Measurements from ENCODE around the gene ABAT. TPM values are rescaled to one million over a fixed set of nuclear protein-coding genes. Genes with fewer than 3 reads are reported as not detected.
A peak's percentile ranks its signal among the peaks of the same experiment; 100 is the strongest.
"Not testable (repeated sequence)": the region's sequence is repeated elsewhere in the genome, so short reads cannot be mapped to it uniquely, and the experiment has no call there.

The ABAT gene
- total RNA-seq, 1 donor from 2014 or later: 2.6 TPM

DNA sequence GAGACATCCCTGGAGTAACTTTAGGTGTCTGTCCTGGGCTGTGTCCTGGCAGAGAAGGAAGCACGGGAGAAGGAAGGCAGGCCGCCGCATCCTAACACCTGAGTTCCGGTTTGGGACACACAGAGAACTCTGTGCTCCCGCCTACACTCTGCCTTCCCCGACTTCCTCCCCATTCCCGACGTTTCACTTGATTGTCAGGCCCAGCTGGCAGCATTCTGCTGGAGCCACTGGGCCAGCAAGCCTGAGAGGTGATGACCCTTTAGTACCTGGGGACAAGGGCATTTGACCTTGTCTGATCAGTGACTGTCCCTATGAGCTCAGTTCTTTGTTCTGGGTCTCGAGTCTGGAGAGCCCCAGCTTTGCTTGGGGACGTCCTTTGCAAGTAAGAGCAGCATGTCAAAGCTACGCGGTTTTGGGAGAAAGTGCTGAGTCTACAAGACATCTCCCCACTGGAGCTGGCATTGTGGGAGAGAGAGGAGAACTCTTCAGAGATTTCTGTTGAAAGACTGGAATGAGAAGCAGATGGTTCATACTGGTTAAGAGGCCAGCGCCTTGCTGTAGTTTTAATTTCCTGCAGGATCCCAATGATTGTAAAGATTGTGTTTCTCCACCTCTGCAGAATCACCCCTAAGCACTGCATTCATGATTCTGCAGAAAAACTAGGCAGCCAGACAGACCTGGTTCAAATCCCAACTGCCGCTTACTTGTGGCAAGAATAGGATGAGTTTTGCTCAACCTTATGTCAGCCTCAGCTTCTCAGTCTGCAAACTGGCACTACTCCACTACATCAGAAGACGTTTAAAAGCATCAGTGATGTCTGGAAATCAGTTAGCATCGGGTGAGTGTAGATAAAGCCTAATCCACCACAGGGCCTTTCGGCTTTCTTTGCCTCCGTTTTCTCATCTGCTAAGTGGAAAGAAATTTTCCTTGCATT, 20.6 kb downstream of the ABAT start:
- Histone ChIP-seq H3K4me3 (ENCODE audit: low read depth, low read length) (no peak overlapping the region), H3K36me3 (ENCODE audit: control insufficient read depth, insufficient read depth, low read length) (no peaks in the 10 kb centered on the region), H3K27me3 (ENCODE audit: control insufficient read depth, insufficient read depth, low read length) (no peaks in the 10 kb centered on the region)
- no peak for TF ChIP-seq CTCF (IDR thresholded peaks at IDR 0.05; ENCODE audit: insufficient read depth, low read length, severe bottlenecking)
- no peak for FAIRE-seq
- no peak for DNase-seq (ENCODE audit: low read depth)

- FAIRE-seq (peak; percentile 13), DNase-seq (ENCODE audit: low read depth) (no peak)
- no peak for TF ChIP-seq CTCF (IDR thresholded peaks at IDR 0.05; ENCODE audit: insufficient read depth, low read length, severe bottlenecking)
- Histone ChIP-seq H3K27me3 (ENCODE audit: control insufficient read depth, insufficient read depth, low read length) (no peaks in the 10 kb centered on the region), H3K36me3 (ENCODE audit: control insufficient read depth, insufficient read depth, low read length) (no peaks in the 10 kb centered on the region), H3K4me3 (ENCODE audit: low read depth, low read length) (no peak overlapping the region)
These were observed 22.5 kb downstream of the ABAT start for GRCh38 chr16:8696880-8697279.

- H3K27me3 ChIP-seq (ENCODE audit: control insufficient read depth, insufficient read depth, low read length): no peaks in the 10 kb centered on the region
- no peak overlapping the region for H3K4me3 ChIP-seq (ENCODE audit: low read depth, low read length)
- DNase-seq (ENCODE audit: low read depth): no peak
- no peak for TF ChIP-seq CTCF (IDR thresholded peaks at IDR 0.05; ENCODE audit: insufficient read depth, low read length, severe bottlenecking)
- no peak for FAIRE-seq
- H3K36me3 ChIP-seq (ENCODE audit: control insufficient read depth, insufficient read depth, low read length): no peaks in the 10 kb centered on the region
These were observed 23.5 kb downstream of the ABAT start for GRCh38 chr16:8697965-8698364.

GRCh38 chr16:8703693-8704092, 29.3 kb downstream of the ABAT start:
- H3K4me3 ChIP-seq (ENCODE audit: low read depth, low read length): no peak overlapping the region
- H3K27me3 ChIP-seq (ENCODE audit: control insufficient read depth, insufficient read depth, low read length): no peaks in the 10 kb centered on the region

DNA sequence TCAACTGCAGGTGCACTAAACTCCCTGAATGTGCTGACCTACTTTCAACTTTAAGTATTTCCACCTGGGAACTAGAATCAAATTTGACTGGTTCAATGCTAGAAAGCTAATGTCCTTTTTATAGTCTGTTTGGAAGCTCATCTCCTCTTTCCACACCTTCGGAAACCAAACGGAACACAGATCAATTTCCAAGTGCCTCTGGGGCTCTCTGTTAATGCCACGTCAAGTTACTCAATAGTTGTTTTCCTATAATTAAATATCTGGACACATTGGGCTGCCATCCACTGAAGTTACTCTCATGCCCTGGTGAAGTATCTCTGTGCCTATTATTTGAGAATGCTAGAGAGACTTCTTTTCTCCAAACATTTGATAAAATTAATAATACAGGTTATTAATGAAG, 29.7 kb downstream of the ABAT start:
- no peak overlapping the region for H3K4me3 ChIP-seq (ENCODE audit: low read depth, low read length)
- no peaks in the 10 kb centered on the region for H3K27me3 ChIP-seq (ENCODE audit: control insufficient read depth, insufficient read depth, low read length)
- DNase-seq (ENCODE audit: low read depth) (no peak), FAIRE-seq (no peak)
- H3K36me3 ChIP-seq (ENCODE audit: control insufficient read depth, insufficient read depth, low read length): no peaks in the 10 kb centered on the region
- no peak for TF ChIP-seq CTCF (IDR thresholded peaks at IDR 0.05; ENCODE audit: insufficient read depth, low read length, severe bottlenecking)

More at GRCh38 chr16:8703693-8704092, 29.3 kb downstream of the ABAT start:
- TF ChIP-seq CTCF (IDR thresholded peaks at IDR 0.05; ENCODE audit: insufficient read depth, low read length, severe bottlenecking): no peak
- FAIRE-seq (no peak), DNase-seq (ENCODE audit: low read depth) (no peak)
- no peaks in the 10 kb centered on the region for H3K36me3 ChIP-seq (ENCODE audit: control insufficient read depth, insufficient read depth, low read length)

- not testable (repeated sequence) for DNase-seq (ENCODE audit: low read depth); H3K4me3 ChIP-seq (ENCODE audit: low read depth, low read length); FAIRE-seq; H3K36me3 ChIP-seq (ENCODE audit: control insufficient read depth, insufficient read depth, low read length); H3K27me3 ChIP-seq (ENCODE audit: control insufficient read depth, insufficient read depth, low read length)
These were observed 30.8 kb downstream of the ABAT start for GRCh38 chr16:8705100-8705822.

All from bronchial epithelial cell (primary cell).